ENCODE data around the gene TSPAN4.

- no peak for TF ChIP-seq CTCF (conservative IDR thresholded peaks at IDR 0.05; ENCODE audit: low read length)
- no peak for TF ChIP-seq EZH2phosphoT487 (IDR thresholded peaks at IDR 0.05; ENCODE audit: borderline replicate concordance, low read depth, low read length)
These were observed 17.7 kb upstream of the TSPAN4 start for GRCh38 chr11:824942-825341.

Data from OCI-LY7 (cell line).